ENCODE data around the gene PRDM5.

DNA sequence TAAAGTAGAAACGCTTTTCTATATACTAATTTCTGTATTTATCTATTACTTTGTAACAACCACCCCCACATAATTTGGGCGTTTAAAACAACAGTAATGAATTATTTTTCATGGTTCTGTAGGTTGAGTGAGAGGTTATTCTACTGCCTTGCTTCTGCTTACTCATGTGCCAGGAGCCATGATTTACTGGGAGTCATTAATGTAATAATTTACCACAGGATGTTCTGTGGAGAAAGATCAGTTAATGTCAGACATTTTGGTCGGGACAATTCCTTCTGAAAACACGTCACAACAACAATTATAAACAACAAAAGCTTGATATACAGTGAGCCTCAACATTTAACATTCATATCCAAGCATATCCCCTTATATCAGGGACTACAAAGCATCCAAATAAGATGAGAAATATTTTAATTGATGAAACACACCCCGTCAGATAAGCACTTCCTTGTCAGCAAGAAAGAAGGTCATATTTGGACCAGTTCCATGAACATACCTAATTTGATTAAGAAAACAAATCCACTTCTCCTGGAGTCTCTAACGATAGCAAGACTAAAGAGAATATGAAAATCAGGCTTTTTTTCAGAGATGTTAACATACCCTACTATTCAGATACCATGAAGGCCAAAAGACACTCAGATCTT lies 238.5 kb downstream of the PRDM5 start:
- TF ChIP-seq POLR2AphosphoS5 (IDR thresholded peaks at IDR 0.05): no peak
- TF ChIP-seq, protein P1, sequence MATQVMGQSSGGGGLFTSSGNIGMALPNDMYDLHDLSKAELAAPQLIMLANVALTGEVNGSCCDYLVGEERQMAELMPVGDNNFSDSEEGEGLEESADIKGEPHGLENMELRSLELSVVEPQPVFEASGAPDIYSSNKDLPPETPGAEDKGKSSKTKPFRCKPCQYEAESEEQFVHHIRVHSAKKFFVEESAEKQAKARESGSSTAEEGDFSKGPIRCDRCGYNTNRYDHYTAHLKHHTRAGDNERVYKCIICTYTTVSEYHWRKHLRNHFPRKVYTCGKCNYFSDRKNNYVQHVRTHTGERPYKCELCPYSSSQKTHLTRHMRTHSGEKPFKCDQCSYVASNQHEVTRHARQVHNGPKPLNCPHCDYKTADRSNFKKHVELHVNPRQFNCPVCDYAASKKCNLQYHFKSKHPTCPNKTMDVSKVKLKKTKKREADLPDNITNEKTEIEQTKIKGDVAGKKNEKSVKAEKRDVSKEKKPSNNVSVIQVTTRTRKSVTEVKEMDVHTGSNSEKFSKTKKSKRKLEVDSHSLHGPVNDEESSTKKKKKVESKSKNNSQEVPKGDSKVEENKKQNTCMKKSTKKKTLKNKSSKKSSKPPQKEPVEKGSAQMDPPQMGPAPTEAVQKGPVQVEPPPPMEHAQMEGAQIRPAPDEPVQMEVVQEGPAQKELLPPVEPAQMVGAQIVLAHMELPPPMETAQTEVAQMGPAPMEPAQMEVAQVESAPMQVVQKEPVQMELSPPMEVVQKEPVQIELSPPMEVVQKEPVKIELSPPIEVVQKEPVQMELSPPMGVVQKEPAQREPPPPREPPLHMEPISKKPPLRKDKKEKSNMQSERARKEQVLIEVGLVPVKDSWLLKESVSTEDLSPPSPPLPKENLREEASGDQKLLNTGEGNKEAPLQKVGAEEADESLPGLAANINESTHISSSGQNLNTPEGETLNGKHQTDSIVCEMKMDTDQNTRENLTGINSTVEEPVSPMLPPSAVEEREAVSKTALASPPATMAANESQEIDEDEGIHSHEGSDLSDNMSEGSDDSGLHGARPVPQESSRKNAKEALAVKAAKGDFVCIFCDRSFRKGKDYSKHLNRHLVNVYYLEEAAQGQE (IDR thresholded peaks at IDR 0.05; ENCODE audit: borderline replicate concordance): no peak
- TF ChIP-seq, protein P2, sequence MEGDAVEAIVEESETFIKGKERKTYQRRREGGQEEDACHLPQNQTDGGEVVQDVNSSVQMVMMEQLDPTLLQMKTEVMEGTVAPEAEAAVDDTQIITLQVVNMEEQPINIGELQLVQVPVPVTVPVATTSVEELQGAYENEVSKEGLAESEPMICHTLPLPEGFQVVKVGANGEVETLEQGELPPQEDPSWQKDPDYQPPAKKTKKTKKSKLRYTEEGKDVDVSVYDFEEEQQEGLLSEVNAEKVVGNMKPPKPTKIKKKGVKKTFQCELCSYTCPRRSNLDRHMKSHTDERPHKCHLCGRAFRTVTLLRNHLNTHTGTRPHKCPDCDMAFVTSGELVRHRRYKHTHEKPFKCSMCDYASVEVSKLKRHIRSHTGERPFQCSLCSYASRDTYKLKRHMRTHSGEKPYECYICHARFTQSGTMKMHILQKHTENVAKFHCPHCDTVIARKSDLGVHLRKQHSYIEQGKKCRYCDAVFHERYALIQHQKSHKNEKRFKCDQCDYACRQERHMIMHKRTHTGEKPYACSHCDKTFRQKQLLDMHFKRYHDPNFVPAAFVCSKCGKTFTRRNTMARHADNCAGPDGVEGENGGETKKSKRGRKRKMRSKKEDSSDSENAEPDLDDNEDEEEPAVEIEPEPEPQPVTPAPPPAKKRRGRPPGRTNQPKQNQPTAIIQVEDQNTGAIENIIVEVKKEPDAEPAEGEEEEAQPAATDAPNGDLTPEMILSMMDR (IDR thresholded peaks at IDR 0.05; ENCODE audit: poor library complexity, severe bottlenecking): no peak
- no peak for TF ChIP-seq MXI1 (conservative IDR thresholded peaks at IDR 0.05; ENCODE audit: poor library complexity, severe bottlenecking)
- no peak for TF ChIP-seq EZH2 (IDR thresholded peaks at IDR 0.05; ENCODE audit: borderline replicate concordance, insufficient read depth, low read length, poor library complexity, severe bottlenecking)
- TF ChIP-seq EP300 (conservative IDR thresholded peaks at IDR 0.05; ENCODE audit: poor library complexity, severe bottlenecking): no peak
- TF ChIP-seq TAF1 (IDR thresholded peaks at IDR 0.05; ENCODE audit: low read depth): no peak
